Measurements from ENCODE around the gene RXRA. TPM values are rescaled to one million over a fixed set of nuclear protein-coding genes. Genes with fewer than 3 reads are reported as not detected.

RXRA gene
- total and polyA plus RNA-seq, 10 of the 15 experiments (the other 5 are each of a cell fraction or from before 2014, with no cell fraction given): 0.89 to 36.8 (median 11.1) TPM

DNA sequence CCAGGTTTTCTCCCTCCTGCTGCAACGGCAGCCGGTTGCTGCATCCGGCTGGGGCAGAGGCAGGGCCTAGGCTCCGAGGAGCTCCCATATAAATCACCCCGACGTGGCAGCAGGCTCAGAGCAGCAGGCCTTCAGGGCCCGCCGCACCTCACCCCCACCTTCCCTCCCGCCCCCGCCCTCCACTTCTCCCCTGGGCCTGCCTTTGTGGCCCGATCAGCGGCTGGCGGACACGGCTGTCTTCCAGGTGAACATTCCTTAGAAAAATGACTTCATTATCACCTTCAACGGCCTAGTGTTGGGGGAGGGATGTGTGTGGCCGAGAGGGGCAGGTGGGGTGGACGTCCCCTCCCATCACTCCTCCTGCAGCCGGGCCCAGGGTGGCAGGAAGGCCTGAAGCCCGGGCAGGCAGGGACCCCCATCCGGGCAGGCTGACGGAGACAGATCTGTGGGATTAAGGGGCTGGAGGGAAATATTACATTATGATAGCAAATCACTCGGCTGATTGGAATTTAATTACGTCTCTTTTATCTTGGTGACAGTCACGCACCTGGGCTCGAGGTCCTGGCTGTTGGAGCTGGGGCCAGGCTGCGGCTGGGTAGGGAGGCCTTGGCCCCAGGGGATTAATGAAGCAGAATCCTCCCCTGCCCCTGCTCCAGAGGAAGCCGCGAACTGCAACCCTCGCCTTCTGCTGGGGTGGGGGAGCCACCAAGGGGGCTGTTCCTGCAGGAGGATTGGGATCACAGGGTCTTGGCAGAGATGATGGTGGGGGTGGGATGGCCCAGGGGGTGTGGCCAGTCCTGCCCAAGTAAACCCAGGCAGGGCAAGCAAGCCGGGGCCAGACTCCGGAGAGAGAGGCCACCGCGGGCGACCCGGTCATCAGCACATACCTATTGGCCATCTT is 38.4 kb upstream of the RXRA start (continued):
- TF ChIP-seq, protein P1, sequence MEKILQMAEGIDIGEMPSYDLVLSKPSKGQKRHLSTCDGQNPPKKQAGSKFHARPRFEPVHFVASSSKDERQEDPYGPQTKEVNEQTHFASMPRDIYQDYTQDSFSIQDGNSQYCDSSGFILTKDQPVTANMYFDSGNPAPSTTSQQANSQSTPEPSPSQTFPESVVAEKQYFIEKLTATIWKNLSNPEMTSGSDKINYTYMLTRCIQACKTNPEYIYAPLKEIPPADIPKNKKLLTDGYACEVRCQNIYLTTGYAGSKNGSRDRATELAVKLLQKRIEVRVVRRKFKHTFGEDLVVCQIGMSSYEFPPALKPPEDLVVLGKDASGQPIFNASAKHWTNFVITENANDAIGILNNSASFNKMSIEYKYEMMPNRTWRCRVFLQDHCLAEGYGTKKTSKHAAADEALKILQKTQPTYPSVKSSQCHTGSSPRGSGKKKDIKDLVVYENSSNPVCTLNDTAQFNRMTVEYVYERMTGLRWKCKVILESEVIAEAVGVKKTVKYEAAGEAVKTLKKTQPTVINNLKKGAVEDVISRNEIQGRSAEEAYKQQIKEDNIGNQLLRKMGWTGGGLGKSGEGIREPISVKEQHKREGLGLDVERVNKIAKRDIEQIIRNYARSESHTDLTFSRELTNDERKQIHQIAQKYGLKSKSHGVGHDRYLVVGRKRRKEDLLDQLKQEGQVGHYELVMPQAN (conservative IDR thresholded peaks at IDR 0.05): no peak
- TF ChIP-seq MEF2B (IDR thresholded peaks at IDR 0.05; ENCODE audit: partially characterized antibody, poor library complexity, severe bottlenecking) (no peak), SMAD5 (IDR thresholded peaks at IDR 0.05; ENCODE audit: low read depth) (no peak), HDGF (IDR thresholded peaks at IDR 0.05) (no peak), BRCA1 (IDR thresholded peaks at IDR 0.05; ENCODE audit: low read depth, low read length) (no peak), HCFC1 (IDR thresholded peaks at IDR 0.05; ENCODE audit: low read length) (no peak)

GRCh38 chr9:134288746-134289145 is 37.5 kb upstream of the RXRA start:
- SMC1A ChIA-PET (ENCODE audit: uncharacterized antibody, unreplicated experiment): no interaction called here
- DNase-seq (ENCODE audit: low read depth, low spot score) (no peak), ATAC-seq (no peak), FAIRE-seq (no peak)
- Histone ChIP-seq H2AFZ (ENCODE audit: control insufficient read depth, low read depth, low read length) (no peak overlapping the region), H3K4me1 (ENCODE audit: control insufficient read depth, insufficient read depth, low read length) (no peaks in the 10 kb centered on the region), H3K36me3 (ENCODE audit: control insufficient read depth in 2 of 2, insufficient read depth in 2 of 2, low read length in 1 of 2) (no peaks in the 10 kb centered on the region), H4K20me1 (ENCODE audit: control insufficient read depth, insufficient read depth) (no peaks in the 10 kb centered on the region), H3K27ac (ENCODE audit: control insufficient read depth, insufficient read depth) (no peak overlapping the region), H3K79me2 (ENCODE audit: control insufficient read depth, insufficient read depth, low read length) (no peaks in the 10 kb centered on the region), H3K4me2 (ENCODE audit: control insufficient read depth, insufficient read depth) (no peak overlapping the region), H3K9me3 (replicated peaks; ENCODE audit: control insufficient read depth, insufficient read depth, low read length) (no peaks in the 10 kb centered on the region), H3K9ac (ENCODE audit: control insufficient read depth, insufficient read depth, low read length) (no peak overlapping the region), H3K4me3 (no peak overlapping the region), H3K27me3 (replicated peaks in 1 of 2; ENCODE audit: control insufficient read depth in 2 of 2, insufficient read depth in 2 of 2, low read length in 1 of 2) (no peaks in the 10 kb centered on the region; a peak in 1 of 4 replicates)
- intact Hi-C loops (cut with micrococcal nuclease; ENCODE audit: unreplicated experiment): no loop called here
- in situ Hi-C loops (cut with MboI): no loop called here
- POLR2A ChIA-PET: no interaction called here
- TF ChIP-seq NR2C2 (IDR thresholded peaks at IDR 0.05; ENCODE audit: borderline replicate concordance, control insufficient read depth, insufficient read length, low read depth) (no peak), JUND (IDR thresholded peaks at IDR 0.05; ENCODE audit: low read depth, low read length) (no peak), MEF2B (IDR thresholded peaks at IDR 0.05; ENCODE audit: partially characterized antibody, poor library complexity, severe bottlenecking) (no peak), RBBP5 (conservative IDR thresholded peaks at IDR 0.05) (no peak), NFYA (IDR thresholded peaks at IDR 0.05; ENCODE audit: borderline replicate concordance, low read depth, low read length) (no peak), WRNIP1 (IDR thresholded peaks at IDR 0.05; ENCODE audit: borderline replicate concordance, low read depth, low read length) (no peak)
- TF ChIP-seq, protein P2, sequence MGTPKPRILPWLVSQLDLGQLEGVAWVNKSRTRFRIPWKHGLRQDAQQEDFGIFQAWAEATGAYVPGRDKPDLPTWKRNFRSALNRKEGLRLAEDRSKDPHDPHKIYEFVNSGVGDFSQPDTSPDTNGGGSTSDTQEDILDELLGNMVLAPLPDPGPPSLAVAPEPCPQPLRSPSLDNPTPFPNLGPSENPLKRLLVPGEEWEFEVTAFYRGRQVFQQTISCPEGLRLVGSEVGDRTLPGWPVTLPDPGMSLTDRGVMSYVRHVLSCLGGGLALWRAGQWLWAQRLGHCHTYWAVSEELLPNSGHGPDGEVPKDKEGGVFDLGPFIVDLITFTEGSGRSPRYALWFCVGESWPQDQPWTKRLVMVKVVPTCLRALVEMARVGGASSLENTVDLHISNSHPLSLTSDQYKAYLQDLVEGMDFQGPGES (IDR thresholded peaks at IDR 0.05): no peak
- BruUV-seq (replicated peaks): no TSS peak
- CTCF ChIA-PET: no interaction called here
- RAD21 ChIA-PET (ENCODE audit: unreplicated experiment): no interaction called here
- WGBS (ENCODE audit: insufficient coverage, insufficient replicate concordance, low lambda C conversion rate, missing lambda C conversion rate): 70% methylated on average over 10 of the region's 10 CpGs

Measured in GM12878 (cell line).